Suprapubic skin (tissue), 4 donors: ENCODE data around the gene SLX9. TPM values are rescaled to one million over a fixed set of nuclear protein-coding genes. Genes with fewer than 3 reads are reported as not detected.
A peak's percentile ranks its signal among the peaks of the same experiment; 100 is the strongest.

Experiments used
- DNase-seq, 2 donors: peaks; one replicate each; pipeline ENCODE4 v3.0.0-alpha.2; 2019; ENCODE audit warnings: low spot score in 2 of 2
- H3K27ac ChIP-seq: fragments of 200-600 bp; sonication (generic); one replicate; pipeline ENCODE4 v1.5.1; 2019
- H3K27me3 ChIP-seq: fragments of 200-600 bp; sonication (generic); one replicate; pipeline ENCODE4 v1.5.1; 2019
- H3K36me3 ChIP-seq: fragments of 200-600 bp; sonication (generic); one replicate; pipeline ENCODE4 v1.5.1; 2019
- H3K4me1 ChIP-seq: fragments of 200-600 bp; sonication (generic); one replicate; pipeline ENCODE4 v1.5.1; 2019
- H3K4me3 ChIP-seq: fragments of 200-600 bp; sonication (generic); one replicate; pipeline ENCODE4 v1.5.1; 2019; ENCODE audit warnings: mild to moderate bottlenecking
- H3K9me3 ChIP-seq: fragments of 200-600 bp; sonication (generic); one replicate; pipeline ENCODE4 v1.5.1; 2019
- CTCF ChIP-seq, 2 donors: fragments of 200-600 bp in 1 of 2; fragments of 450-650 bp in 1 of 2; sonication (generic) in 1 of 2; IDR thresholded peaks; one replicate each; pipeline ENCODE4 v1.5.1; 2016 to 2019; ENCODE audit warnings: antibody characterized with exemption in 2 of 2, mild to moderate bottlenecking in 1 of 2, moderate library complexity in 1 of 2
- EP300 ChIP-seq: sonication (generic); formaldehyde crosslinking; IDR thresholded peaks from one replicate; pipeline ENCODE4 v1.6.1; 2017; ENCODE audit warnings: antibody characterized with exemption
- POLR2A ChIP-seq, 2 donors: fragments of 450-650 bp; IDR thresholded peaks; one replicate each; pipeline ENCODE4 v1.6.1; 2017; ENCODE audit warnings: antibody characterized with exemption in 2 of 2, mild to moderate bottlenecking in 2 of 2, moderate library complexity in 2 of 2
- POLR2AphosphoS5 ChIP-seq, 3 donors: sonication (generic); formaldehyde crosslinking; IDR thresholded peaks; one replicate each; pipeline ENCODE4 v1.6.1; 2017; ENCODE audit warnings: antibody characterized with exemption in 3 of 3
- WGBS: methylation state at CpG from one replicate; pipeline ENCODE4 v1.1.5; 2018; 5-methylcytosine and 5-hydroxymethylcytosine counted together
- total RNA-seq, 4 donors: library from RNA; depleted of rRNA; stranded (reverse); fragments of >200 nt; gene quantifications; one replicate each; pipeline ENCODE4 v1.1.0, GENCODE V29; 2016

Gene SLX9
- total RNA-seq, 4 donors from 2014 or later = 13.4 to 16.9 (median 14.4) TPM

- Histone ChIP-seq H3K4me3 (no peak overlapping the region), H3K4me1 (peaks cover 21% of the 10 kb centered on the region), H3K27me3 (peaks cover 15% of the 10 kb centered on the region), H3K36me3 (no peaks in the 10 kb centered on the region), H3K27ac (no peak overlapping the region), H3K9me3 (no peaks in the 10 kb centered on the region)
- WGBS = 45% methylated on average over 15 of the region's 15 CpGs
- peak; percentile 49 to 82 for TF ChIP-seq CTCF (IDR thresholded peaks at IDR 0.05)
- TF ChIP-seq EP300 = no peak
- no peak for TF ChIP-seq POLR2AphosphoS5 (IDR thresholded peaks at IDR 0.05)
- no peak for DNase-seq
Observed at GRCh38 chr21:44892536-44893277, 47.1 kb upstream of the SLX9 start.

- 82% methylated on average over 4 of the region's 7 CpGs for WGBS
- peaks cover 15% of the 10 kb centered on the region for H3K27me3 ChIP-seq
- no peak for DNase-seq
Observed at GRCh38 chr21:44893278-44893556, 46.6 kb upstream of the SLX9 start.

GRCh38 chr21:44893948-44894656 is 45.7 kb upstream of the SLX9 start:
- 82% methylated on average over 11 of the region's 15 CpGs for WGBS
- TF ChIP-seq POLR2A (IDR thresholded peaks at IDR 0.05) (no peak), EP300 (no peak), POLR2AphosphoS5 (IDR thresholded peaks at IDR 0.05) (no peak), CTCF (IDR thresholded peaks at IDR 0.05) (no peak)
- peaks cover 19% of the 10 kb centered on the region for H3K4me1 ChIP-seq
- H3K36me3 ChIP-seq = no peaks in the 10 kb centered on the region
- H3K27me3 ChIP-seq = peaks cover 12% of the 10 kb centered on the region
- no peak overlapping the region for H3K27ac ChIP-seq
- no peak overlapping the region for H3K4me3 ChIP-seq
- DNase-seq = no peak
- H3K9me3 ChIP-seq = no peaks in the 10 kb centered on the region

More at GRCh38 chr21:44893278-44893556, 46.6 kb upstream of the SLX9 start:
- H3K36me3 ChIP-seq = no peaks in the 10 kb centered on the region
- no peak for TF ChIP-seq EP300
- no peak for TF ChIP-seq CTCF (IDR thresholded peaks at IDR 0.05)
- TF ChIP-seq POLR2A (IDR thresholded peaks at IDR 0.05) = no peak
- no peak for TF ChIP-seq POLR2AphosphoS5 (IDR thresholded peaks at IDR 0.05)
- peaks cover 23% of the 10 kb centered on the region for H3K4me1 ChIP-seq
- H3K27ac ChIP-seq = no peak overlapping the region
- no peaks in the 10 kb centered on the region for H3K9me3 ChIP-seq
- H3K4me3 ChIP-seq = no peak overlapping the region

- Histone ChIP-seq H3K4me1 (peaks cover 14% of the 10 kb centered on the region), H3K27me3 (peaks cover 7% of the 10 kb centered on the region), H3K4me3 (no peak overlapping the region), H3K27ac (no peak overlapping the region), H3K9me3 (no peaks in the 10 kb centered on the region), H3K36me3 (no peaks in the 10 kb centered on the region)
- 73% methylated on average over 6 of the region's 19 CpGs for WGBS
- TF ChIP-seq POLR2A (IDR thresholded peaks at IDR 0.05) (no peak), EP300 (no peak), CTCF (IDR thresholded peaks at IDR 0.05) (no peak)
- DNase-seq = no peak
Observed at GRCh38 chr21:44894687-44895302, 45.0 kb upstream of the SLX9 start.

- Histone ChIP-seq H3K27ac (no peak overlapping the region), H3K4me3 (no peak overlapping the region), H3K36me3 (no peaks in the 10 kb centered on the region), H3K4me1 (peaks cover 6% of the 10 kb centered on the region), H3K9me3 (no peaks in the 10 kb centered on the region), H3K27me3 (peaks cover 11% of the 10 kb centered on the region)
- TF ChIP-seq EP300 = no peak
- TF ChIP-seq POLR2A (IDR thresholded peaks at IDR 0.05) = no peak
- TF ChIP-seq CTCF (IDR thresholded peaks at IDR 0.05) = no peak
- no peak for TF ChIP-seq POLR2AphosphoS5 (IDR thresholded peaks at IDR 0.05)
- 85% methylated on average over 11 of the region's 11 CpGs for WGBS
- no peak for DNase-seq
Observed at GRCh38 chr21:44895859-44896258, 44.0 kb upstream of the SLX9 start.
